Measurements from ENCODE around the gene NFATC2.

Gene NFATC2

GRCh38 chr20:51389543-51390264 lies 152.8 kb downstream of the NFATC2 start:
- DNase-seq (ENCODE audit: low spot score), result no peak

DNA sequence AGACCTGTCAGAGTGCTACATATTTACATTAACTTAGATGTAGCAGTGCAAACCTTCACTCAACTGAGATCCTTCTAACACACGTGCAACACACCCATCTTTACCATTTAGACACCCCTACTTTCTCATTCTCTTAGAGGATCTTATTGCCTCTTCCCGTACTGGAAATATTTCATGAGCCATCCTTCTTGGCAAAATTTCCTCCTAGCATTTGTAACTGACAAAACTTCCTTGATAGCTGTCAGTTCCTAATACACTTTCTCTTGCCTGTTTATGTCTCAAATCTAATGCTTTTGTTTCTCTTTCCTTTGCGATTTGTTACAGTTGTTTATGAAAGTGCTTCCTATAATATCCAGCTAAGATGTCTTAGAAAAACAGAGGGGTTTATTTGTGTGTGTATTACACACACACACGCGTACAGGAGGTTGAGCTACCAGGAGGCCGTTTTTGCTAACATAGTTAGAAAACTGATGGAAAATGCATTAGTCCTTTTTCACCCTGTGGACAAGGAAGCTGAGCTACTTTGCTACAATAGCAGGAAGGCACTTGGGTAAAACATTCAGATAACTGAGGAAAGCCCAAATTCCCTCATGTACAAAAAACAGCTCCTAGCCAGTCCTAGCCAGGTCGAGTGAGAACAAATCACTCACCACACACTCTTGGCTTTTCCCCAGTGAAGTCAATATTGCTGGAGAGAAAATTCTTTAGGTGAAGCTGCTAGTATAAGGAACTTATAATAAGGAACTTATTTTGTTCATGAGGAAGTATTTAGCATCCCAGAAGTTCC lies 153.6 kb downstream of the NFATC2 start:
- no peak for DNase-seq (ENCODE audit: low spot score)

DNA sequence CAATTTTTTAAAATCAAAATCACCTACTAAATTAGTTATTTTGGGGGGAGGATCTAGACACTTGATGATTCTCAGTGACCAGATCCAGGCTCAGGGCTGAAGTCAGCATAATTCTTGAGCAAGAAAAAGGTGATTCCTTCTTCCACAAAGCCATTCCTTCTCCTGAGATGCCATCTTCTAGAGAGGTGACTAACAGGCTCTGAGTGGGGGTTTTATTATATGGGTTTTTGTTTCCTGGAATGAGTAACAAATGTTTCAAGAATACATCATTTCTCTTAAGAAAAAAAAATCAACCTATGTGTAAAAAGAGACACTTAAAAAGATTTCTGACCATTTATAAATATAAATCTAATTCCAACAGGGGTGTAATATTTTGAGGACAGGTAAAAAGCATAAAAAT lies 154.3 kb downstream of the NFATC2 start:
- DNase-seq (ENCODE audit: low spot score), result peak; percentile 9

GRCh38 chr20:51387125-51387875 lies 155.2 kb downstream of the NFATC2 start:
- no peak for DNase-seq (ENCODE audit: low spot score)

DNA sequence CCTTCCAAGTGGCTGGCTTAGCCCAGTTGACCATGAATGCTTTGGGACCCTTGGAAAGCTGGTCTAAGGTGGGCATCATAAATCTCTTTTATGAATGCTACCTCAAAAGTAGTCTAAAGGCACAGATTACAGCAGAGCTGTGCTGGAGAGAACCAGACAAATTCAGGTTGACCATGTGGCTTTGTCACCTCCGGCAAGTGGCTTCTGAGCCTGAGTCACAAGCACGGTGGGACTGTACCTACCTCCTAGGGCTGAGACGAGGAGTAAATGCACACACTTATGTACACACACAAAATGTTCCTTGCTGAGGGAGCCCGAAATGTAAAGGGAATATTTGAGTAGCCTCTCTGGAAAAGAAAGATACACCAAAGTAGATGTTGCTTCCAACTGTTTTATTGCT lies 155.9 kb downstream of the NFATC2 start:
- no peak for DNase-seq (ENCODE audit: low spot score)

- peak; percentile 16 for DNase-seq (ENCODE audit: low spot score)
These were observed 156.6 kb downstream of the NFATC2 start for GRCh38 chr20:51385646-51386530.

GRCh38 chr20:51384875-51385274 lies 157.6 kb downstream of the NFATC2 start:
- no peak for DNase-seq (ENCODE audit: low spot score)

DNA sequence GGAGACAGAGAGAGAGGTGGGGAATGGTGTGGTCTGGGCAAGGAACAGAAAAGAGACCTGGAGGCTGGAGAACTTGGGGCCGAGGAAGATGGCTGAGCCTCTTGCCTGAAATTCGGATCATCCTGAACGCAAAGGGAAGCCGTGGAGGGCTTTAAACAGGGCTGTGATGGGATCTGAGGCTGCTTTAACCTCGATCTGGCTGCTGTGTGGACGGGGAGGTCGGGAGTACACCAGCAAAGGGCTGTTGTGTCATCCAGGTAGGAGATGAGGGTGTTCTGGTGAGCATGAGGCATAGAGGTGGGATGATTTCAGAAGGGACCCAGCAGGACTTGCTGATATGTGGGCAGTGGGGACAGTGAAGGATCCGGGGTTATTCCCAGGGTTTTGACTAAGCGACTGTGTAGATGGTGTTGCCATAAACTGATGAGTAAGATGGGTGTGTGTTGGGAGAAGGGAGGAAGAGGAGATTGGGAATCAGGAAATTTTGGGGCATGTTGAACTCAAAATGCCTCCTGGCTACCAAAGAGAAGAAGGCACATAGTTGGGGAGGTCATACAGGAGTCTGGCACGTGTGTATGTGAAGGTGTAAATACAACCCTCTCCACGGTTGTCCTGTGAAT lies 158.5 kb downstream of the NFATC2 start:
- no peak for DNase-seq (ENCODE audit: low spot score)

- no peak for DNase-seq (ENCODE audit: low spot score)
These were observed 159.3 kb downstream of the NFATC2 start for GRCh38 chr20:51382986-51383821.

GRCh38 chr20:51382111-51382985 lies 160.2 kb downstream of the NFATC2 start:
- DNase-seq (ENCODE audit: low spot score), result no peak

- DNase-seq (ENCODE audit: low spot score), result no peak
These were observed 161.0 kb downstream of the NFATC2 start for GRCh38 chr20:51381557-51381956.

GRCh38 chr20:51380401-51381385 lies 161.8 kb downstream of the NFATC2 start:
- DNase-seq (ENCODE audit: low spot score), result no peak

- DNase-seq (ENCODE audit: low spot score), result no peak
These were observed 162.7 kb downstream of the NFATC2 start for GRCh38 chr20:51379601-51380341.

DNA sequence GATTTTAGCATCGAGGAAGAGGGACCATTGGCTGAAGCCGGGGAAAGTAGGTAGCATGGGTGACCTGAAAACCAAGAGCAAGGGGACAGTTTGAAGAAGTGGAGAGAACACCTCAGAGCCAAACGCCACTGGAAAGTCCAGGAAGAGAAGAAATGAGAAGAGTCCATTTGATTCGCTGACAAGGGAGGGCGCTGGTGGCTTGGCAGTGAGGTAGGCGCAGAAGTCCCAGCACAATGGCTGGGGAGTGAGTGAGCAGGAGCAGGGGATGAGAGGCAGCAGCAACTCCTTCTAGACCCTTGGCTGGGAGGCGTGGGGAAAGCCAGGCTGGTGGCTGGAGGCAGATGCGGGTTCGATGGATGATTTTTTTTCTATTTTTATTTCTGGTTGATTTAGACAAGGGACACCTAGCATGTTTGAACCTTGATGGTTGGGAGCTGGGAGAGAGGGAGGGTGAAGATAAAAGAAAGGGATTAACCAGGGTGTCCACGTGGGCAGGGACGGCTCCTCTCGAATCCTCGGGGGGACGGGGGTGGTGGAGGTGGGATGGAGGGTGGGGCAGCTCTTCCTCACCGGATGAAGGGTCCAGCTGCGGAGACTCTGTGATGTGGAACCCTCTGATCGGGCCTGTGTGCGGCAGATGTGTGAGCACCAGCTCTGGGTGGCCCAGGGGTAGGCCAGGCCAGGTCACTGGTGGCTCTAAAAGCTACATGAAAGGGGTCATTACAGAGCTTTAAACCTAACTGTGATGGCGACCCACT lies 164.2 kb downstream of the NFATC2 start:
- DNase-seq (ENCODE audit: low spot score), result no peak

DNA sequence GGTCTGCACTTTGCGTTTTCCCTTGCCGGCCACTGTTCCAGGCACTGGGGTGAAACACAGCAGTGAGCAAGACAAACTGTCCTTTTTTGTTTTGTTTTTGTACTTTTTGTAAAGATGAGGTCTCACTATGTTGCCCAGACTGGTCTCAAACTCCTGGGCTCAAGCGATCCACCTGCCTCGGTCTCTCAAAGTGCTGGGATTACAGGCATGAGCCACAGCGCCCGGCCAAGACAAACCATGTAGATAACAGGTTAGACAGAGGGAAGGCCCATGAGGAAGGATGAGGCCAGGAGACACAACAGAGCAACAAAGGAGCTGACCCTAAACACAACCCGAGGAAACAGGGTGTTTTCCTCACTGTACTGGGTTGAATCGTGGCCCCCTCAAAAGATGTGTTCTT lies 165.4 kb downstream of the NFATC2 start:
- no peak for DNase-seq (ENCODE audit: low spot score)

- no peak for DNase-seq (ENCODE audit: low spot score)
These were observed 166.4 kb downstream of the NFATC2 start for GRCh38 chr20:51376111-51376510.

- DNase-seq (ENCODE audit: low spot score), result no peak
These were observed 167.0 kb downstream of the NFATC2 start for GRCh38 chr20:51375561-51375960.
